HG02973 (cell line): ENCODE measurements around the gene UBA5.

ENCODE experiments used
- ATAC-seq: cut with Tn5 transposase; IDR thresholded peaks from one replicate; pipeline ENCODE4 v1.9.1; 2021; ENCODE audit warnings: moderate library complexity; ENCODE audit not compliant: unreplicated experiment

Gene UBA5

GRCh38 chr3:132713977-132714727 is 54.0 kb downstream of the UBA5 start:
- no peak for ATAC-seq

- ATAC-seq: no peak
Measured at GRCh38 chr3:132716372-132716771, 56.2 kb downstream of the UBA5 start.

GRCh38 chr3:132720228-132720627 is 60.1 kb downstream of the UBA5 start:
- no peak for ATAC-seq

- peak; percentile 23 for ATAC-seq
Measured at GRCh38 chr3:132721479-132722164, 61.5 kb downstream of the UBA5 start.

- peak; percentile 75 for ATAC-seq
Measured at GRCh38 chr3:132722165-132723023, 62.3 kb downstream of the UBA5 start, which contains the start of gene NPHP3. TSS of gene NPHP3 (minus strand) at chr3:132722409. CDS start at chr3:132722355, 54 bp downstream.

GRCh38 chr3:132723024-132723950 is 63.2 kb downstream of the UBA5 start:
- no peak for ATAC-seq

- no peak for ATAC-seq
Measured at GRCh38 chr3:132726341-132726823, 66.3 kb downstream of the UBA5 start.
